Calu3 (cell line): ENCODE measurements around the gene TSPAN32. TPM values are rescaled to one million over a fixed set of nuclear protein-coding genes. Genes with fewer than 3 reads are reported as not detected.

Experiments
- BruUV-seq: library from RNA; stranded (reverse); fragments of 400-500 nt; replicated peaks from 2 replicates; lab custom pipeline; 2021; lab: Mats Ljungman, UMichigan
- CTCF ChIA-PET: fragments of 300-600 bp; sonication (Branson Sonifier 250); formaldehyde crosslinking; loops from one replicate; lab custom pipeline; 2022; ENCODE audit warnings: antibody characterized with exemption; lab: Charles Lee
- DNase-seq: peaks from one replicate; pipeline ENCODE4 v3.0.0; 2022
- H3K27ac Mint-ChIP-seq: one replicate; pipeline ENCODE4 v1.8.0; 2022; ENCODE audit warnings: mixed read lengths; ENCODE audit not compliant: unreplicated experiment
- H3K27me3 Mint-ChIP-seq: one replicate; pipeline ENCODE4 v1.8.0; 2022; ENCODE audit warnings: mixed read lengths; ENCODE audit not compliant: unreplicated experiment
- H3K36me3 Mint-ChIP-seq: one replicate; pipeline ENCODE4 v1.8.0; 2022; ENCODE audit warnings: mild to moderate bottlenecking, moderate library complexity, mixed read lengths; ENCODE audit not compliant: insufficient read depth, unreplicated experiment
- H3K4me1 Mint-ChIP-seq: one replicate; pipeline ENCODE4 v1.8.0; 2022; ENCODE audit warnings: mild to moderate bottlenecking, low read depth, mixed read lengths; ENCODE audit not compliant: unreplicated experiment
- H3K4me3 Mint-ChIP-seq: one replicate; pipeline ENCODE4 v1.8.0; 2022; ENCODE audit warnings: mild to moderate bottlenecking, low read depth, moderate library complexity, mixed read lengths; ENCODE audit not compliant: unreplicated experiment
- H3K9me3 Mint-ChIP-seq: one replicate; pipeline ENCODE4 v1.8.0; 2022; ENCODE audit warnings: low read depth, mixed read lengths; ENCODE audit not compliant: unreplicated experiment
- CTCF ChIP-seq: fragments of 200-600 bp; IDR thresholded peaks from one replicate; pipeline ENCODE4 v1.8.0; 2022; ENCODE audit warnings: antibody characterized with exemption; ENCODE audit not compliant: unreplicated experiment
- intact Hi-C: fragments of 100-400 bp; cut with micrococcal nuclease; formaldehyde crosslinking; loops from one replicate; pipeline ENCODE4 v1.10.0; 2022; ENCODE audit not compliant: unreplicated experiment
- total RNA-seq: library from RNA; stranded (reverse); gene quantifications from 2 replicates; pipeline ENCODE4 v1.2.3, GENCODE V29; 2022

TSPAN32 gene
- total RNA-seq, 1 experiment from 2014 or later: not detected

GRCh38 chr11:2272228-2272945 is 29.4 kb upstream of the TSPAN32 start:
- Mint-ChIP-seq H3K36me3 (no peaks in the 10 kb centered on the region), H3K27ac (no peak overlapping the region), H3K4me1 (no peaks in the 10 kb centered on the region), H3K9me3 (no peaks in the 10 kb centered on the region), H3K4me3 (no peak overlapping the region), H3K27me3 (peaks cover 83% of the 10 kb centered on the region)
- TF ChIP-seq CTCF: no peak
- CTCF ChIA-PET: no interaction called here
- DNase-seq: no peak
- intact Hi-C loops: no loop called here
- BruUV-seq: no TSS peak

GRCh38 chr11:2272946-2273280 is 28.9 kb upstream of the TSPAN32 start:
- no peak for DNase-seq
- no peaks in the 10 kb centered on the region for H3K4me1 Mint-ChIP-seq
- BruUV-seq: no TSS peak
- H3K4me3 Mint-ChIP-seq: no peak overlapping the region
- no peaks in the 10 kb centered on the region for H3K36me3 Mint-ChIP-seq
- intact Hi-C loops: no loop called here
- CTCF ChIA-PET: interaction anchor here (0.6 kb wide), 1 partner anchor 187 kb away, joined by 3 read pairs; no protein-coding TSS in a partner anchor
- TF ChIP-seq CTCF: no peak
- no peaks in the 10 kb centered on the region for H3K9me3 Mint-ChIP-seq
- H3K27ac Mint-ChIP-seq: no peak overlapping the region
- H3K27me3 Mint-ChIP-seq: peaks cover 85% of the 10 kb centered on the region

GRCh38 chr11:2273311-2273710 is 28.5 kb upstream of the TSPAN32 start:
- Mint-ChIP-seq H3K9me3 (no peaks in the 10 kb centered on the region), H3K4me1 (no peaks in the 10 kb centered on the region), H3K27me3 (peaks cover 85% of the 10 kb centered on the region), H3K27ac (no peak overlapping the region), H3K4me3 (no peak overlapping the region), H3K36me3 (no peaks in the 10 kb centered on the region)
- intact Hi-C loops: no loop called here
- CTCF ChIA-PET: interaction anchor here (0.6 kb wide), 1 partner anchor 187 kb away, joined by 3 read pairs; no protein-coding TSS in a partner anchor
- DNase-seq: no peak
- BruUV-seq: no TSS peak
- no peak for TF ChIP-seq CTCF

DNA sequence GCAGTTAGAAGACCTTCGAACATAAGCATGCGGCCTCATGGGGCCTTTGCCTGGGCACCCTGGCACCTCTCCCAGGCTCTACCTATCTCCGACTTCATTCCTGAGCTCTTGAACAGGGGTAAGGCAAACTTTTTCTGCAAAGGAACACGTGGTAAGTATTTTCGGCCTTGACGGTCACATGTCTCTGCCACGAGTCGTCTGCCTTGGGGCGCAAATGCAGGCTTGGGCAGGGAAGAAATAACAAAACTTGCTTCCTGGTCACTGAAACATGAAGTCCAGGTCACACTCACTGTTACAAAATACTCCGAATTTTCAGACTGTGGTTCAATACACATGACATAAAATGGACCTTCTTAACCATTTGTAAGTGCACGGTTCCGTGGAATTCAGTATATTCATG is 28.0 kb upstream of the TSPAN32 start:
- DNase-seq: no peak
- Mint-ChIP-seq H3K36me3 (no peaks in the 10 kb centered on the region), H3K9me3 (no peaks in the 10 kb centered on the region), H3K27ac (no peak overlapping the region), H3K4me3 (no peak overlapping the region), H3K4me1 (no peaks in the 10 kb centered on the region), H3K27me3 (peaks cover 85% of the 10 kb centered on the region)
- intact Hi-C loops: no loop called here
- CTCF ChIA-PET: interaction anchor here (0.6 kb wide), 1 partner anchor 186 kb away, joined by 3 read pairs; no protein-coding TSS in a partner anchor
- TF ChIP-seq CTCF: no peak
- BruUV-seq: no TSS peak
